Measurements from ENCODE around the gene POU2AF2. TPM values are rescaled to one million over a fixed set of nuclear protein-coding genes. Genes with fewer than 3 reads are reported as not detected.

POU2AF2 gene
- total RNA-seq, 2 experiments from 2014 or later: not detected

- peaks cover 26% of the 10 kb centered on the region for H3K27me3 Mint-ChIP-seq (ENCODE audit: low read depth)
- H3K4me3 Mint-ChIP-seq: no peak overlapping the region
- CTCF ChIA-PET: interaction anchor here (0.6 to 1.5 kb wide), 2 partner anchors 9 to 133 kb away, joined by 3 to 5 read pairs; no protein-coding TSS in a partner anchor
- no peak overlapping the region for H3K27ac Mint-ChIP-seq
- no peaks in the 10 kb centered on the region for H3K36me3 Mint-ChIP-seq (ENCODE audit: low read depth)
- H3K4me1 Mint-ChIP-seq (ENCODE audit: low read depth): peaks cover 2% of the 10 kb centered on the region
- intact Hi-C loops (cut with micrococcal nuclease): no loop called here
- peaks cover 1% of the 10 kb centered on the region for H3K9me3 Mint-ChIP-seq
- DNase-seq: no peak
Measured at GRCh38 chr11:111296196-111296595, 50.7 kb downstream of the POU2AF2 start.

GRCh38 chr11:111297696-111298095 lies 52.2 kb downstream of the POU2AF2 start:
- peaks cover 2% of the 10 kb centered on the region for H3K4me1 Mint-ChIP-seq (ENCODE audit: low read depth)
- DNase-seq: no peak
- peaks cover 26% of the 10 kb centered on the region for H3K27me3 Mint-ChIP-seq (ENCODE audit: low read depth)
- no peaks in the 10 kb centered on the region for H3K9me3 Mint-ChIP-seq
- intact Hi-C loops (cut with micrococcal nuclease): no loop called here
- H3K4me3 Mint-ChIP-seq: no peak overlapping the region
- H3K27ac Mint-ChIP-seq: no peak overlapping the region
- CTCF ChIA-PET: no interaction called here
- H3K36me3 Mint-ChIP-seq (ENCODE audit: low read depth): no peaks in the 10 kb centered on the region

- H3K4me3 Mint-ChIP-seq: no peak within 1 kb of the TSS
- peaks cover 26% of the 10 kb centered on the region for H3K27me3 Mint-ChIP-seq (ENCODE audit: low read depth)
- CTCF ChIA-PET: no interaction called here
- no peaks in the 10 kb centered on the region for H3K9me3 Mint-ChIP-seq
- peaks cover 2% of the 10 kb centered on the region for H3K4me1 Mint-ChIP-seq (ENCODE audit: low read depth)
- H3K27ac Mint-ChIP-seq: no peak within 1 kb of the TSS
- DNase-seq: no peak
- H3K36me3 Mint-ChIP-seq (ENCODE audit: low read depth): no peaks in the 10 kb centered on the region
- intact Hi-C loops (cut with micrococcal nuclease): no loop called here
Measured at GRCh38 chr11:111298413-111299100, 53.0 kb downstream of the POU2AF2 start, which contains the start of gene POU2AF3. Gene POU2AF3 (plus strand): TSS chr11:111298546. CDS start chr11:111298582, 36 bp downstream.

GRCh38 chr11:111299101-111300026 lies 53.8 kb downstream of the POU2AF2 start:
- H3K36me3 Mint-ChIP-seq (ENCODE audit: low read depth): no peaks in the 10 kb centered on the region
- peak overlapping the region; percentile 27 for H3K4me3 Mint-ChIP-seq
- CTCF ChIA-PET: no interaction called here
- no peaks in the 10 kb centered on the region for H3K9me3 Mint-ChIP-seq
- no peak overlapping the region for H3K27ac Mint-ChIP-seq
- H3K27me3 Mint-ChIP-seq (ENCODE audit: low read depth): peaks cover 26% of the 10 kb centered on the region
- H3K4me1 Mint-ChIP-seq (ENCODE audit: low read depth): peaks cover 2% of the 10 kb centered on the region
- DNase-seq: no peak
- intact Hi-C loops (cut with micrococcal nuclease): no loop called here

GRCh38 chr11:111300569-111300968 lies 55.0 kb downstream of the POU2AF2 start:
- Mint-ChIP-seq H3K9me3 (no peaks in the 10 kb centered on the region), H3K27ac (no peak overlapping the region), H3K4me3 (no peak overlapping the region), H3K36me3 (ENCODE audit: low read depth) (no peaks in the 10 kb centered on the region), H3K4me1 (ENCODE audit: low read depth) (peaks cover 2% of the 10 kb centered on the region), H3K27me3 (ENCODE audit: low read depth) (peaks cover 26% of the 10 kb centered on the region)
- CTCF ChIA-PET: interaction anchor here (1.2 kb wide), 1 partner anchor 128 kb away, joined by 3 read pairs; no protein-coding TSS in a partner anchor
- intact Hi-C loops (cut with micrococcal nuclease): no loop called here
- DNase-seq: no peak

- CTCF ChIA-PET: interaction anchor here (1.2 kb wide), 1 partner anchor 128 kb away, joined by 3 read pairs; no protein-coding TSS in a partner anchor
- Mint-ChIP-seq H3K9me3 (no peaks in the 10 kb centered on the region), H3K4me1 (ENCODE audit: low read depth) (peaks cover 2% of the 10 kb centered on the region), H3K27ac (no peak overlapping the region), H3K36me3 (ENCODE audit: low read depth) (no peaks in the 10 kb centered on the region), H3K27me3 (ENCODE audit: low read depth) (peaks cover 26% of the 10 kb centered on the region), H3K4me3 (no peak overlapping the region)
- intact Hi-C loops (cut with micrococcal nuclease): no loop called here
- DNase-seq: no peak
Measured at GRCh38 chr11:111301004-111301841, 55.7 kb downstream of the POU2AF2 start.

GRCh38 chr11:111301842-111302118 lies 56.3 kb downstream of the POU2AF2 start:
- H3K4me3 Mint-ChIP-seq: no peak overlapping the region
- peaks cover 28% of the 10 kb centered on the region for H3K27me3 Mint-ChIP-seq (ENCODE audit: low read depth)
- H3K4me1 Mint-ChIP-seq (ENCODE audit: low read depth): peaks cover 2% of the 10 kb centered on the region
- H3K36me3 Mint-ChIP-seq (ENCODE audit: low read depth): no peaks in the 10 kb centered on the region
- no peak for DNase-seq
- intact Hi-C loops (cut with micrococcal nuclease): no loop called here
- no peak overlapping the region for H3K27ac Mint-ChIP-seq
- CTCF ChIA-PET: interaction anchor here (1.2 kb wide), 1 partner anchor 127 kb away, joined by 3 read pairs; no protein-coding TSS in a partner anchor
- no peaks in the 10 kb centered on the region for H3K9me3 Mint-ChIP-seq

GRCh38 chr11:111302298-111302697 lies 56.8 kb downstream of the POU2AF2 start:
- CTCF ChIA-PET: no interaction called here
- H3K27me3 Mint-ChIP-seq (ENCODE audit: low read depth): peaks cover 27% of the 10 kb centered on the region
- peaks cover 2% of the 10 kb centered on the region for H3K4me1 Mint-ChIP-seq (ENCODE audit: low read depth)
- DNase-seq: no peak
- H3K36me3 Mint-ChIP-seq (ENCODE audit: low read depth): no peaks in the 10 kb centered on the region
- intact Hi-C loops (cut with micrococcal nuclease): no loop called here
- no peak overlapping the region for H3K27ac Mint-ChIP-seq
- H3K4me3 Mint-ChIP-seq: no peak overlapping the region
- H3K9me3 Mint-ChIP-seq: no peaks in the 10 kb centered on the region

GRCh38 chr11:111303461-111303860 lies 57.9 kb downstream of the POU2AF2 start:
- H3K4me3 Mint-ChIP-seq: no peak overlapping the region
- DNase-seq: no peak
- no peaks in the 10 kb centered on the region for H3K36me3 Mint-ChIP-seq (ENCODE audit: low read depth)
- no peaks in the 10 kb centered on the region for H3K4me1 Mint-ChIP-seq (ENCODE audit: low read depth)
- H3K9me3 Mint-ChIP-seq: no peaks in the 10 kb centered on the region
- peaks cover 24% of the 10 kb centered on the region for H3K27me3 Mint-ChIP-seq (ENCODE audit: low read depth)
- CTCF ChIA-PET: interaction anchor here (0.6 kb wide), 1 partner anchor 179 kb away, joined by 3 read pairs; no protein-coding TSS in a partner anchor
- H3K27ac Mint-ChIP-seq: no peak overlapping the region
- intact Hi-C loops (cut with micrococcal nuclease): no loop called here

GRCh38 chr11:111305162-111305802 lies 59.8 kb downstream of the POU2AF2 start:
- no peak overlapping the region for H3K4me3 Mint-ChIP-seq
- CTCF ChIA-PET: interaction anchor here (0.6 kb wide), 1 partner anchor 9 kb away, joined by 3 read pairs; no protein-coding TSS in a partner anchor
- no peaks in the 10 kb centered on the region for H3K4me1 Mint-ChIP-seq (ENCODE audit: low read depth)
- intact Hi-C loops (cut with micrococcal nuclease): no loop called here
- peaks cover 17% of the 10 kb centered on the region for H3K27me3 Mint-ChIP-seq (ENCODE audit: low read depth)
- no peak overlapping the region for H3K27ac Mint-ChIP-seq
- no peaks in the 10 kb centered on the region for H3K9me3 Mint-ChIP-seq
- DNase-seq: no peak
- no peaks in the 10 kb centered on the region for H3K36me3 Mint-ChIP-seq (ENCODE audit: low read depth)

GRCh38 chr11:111305876-111306275 lies 60.4 kb downstream of the POU2AF2 start:
- H3K9me3 Mint-ChIP-seq: no peaks in the 10 kb centered on the region
- no peak overlapping the region for H3K4me3 Mint-ChIP-seq
- H3K27me3 Mint-ChIP-seq (ENCODE audit: low read depth): peaks cover 12% of the 10 kb centered on the region
- CTCF ChIA-PET: no interaction called here
- H3K27ac Mint-ChIP-seq: no peak overlapping the region
- H3K4me1 Mint-ChIP-seq (ENCODE audit: low read depth): no peaks in the 10 kb centered on the region
- DNase-seq: no peak
- intact Hi-C loops (cut with micrococcal nuclease): no loop called here
- H3K36me3 Mint-ChIP-seq (ENCODE audit: low read depth): no peaks in the 10 kb centered on the region

Data from activated naive CD4-positive, alpha-beta T cell treated with anti-CD3 and anti-CD28 coated beads for 36 hours (primary cell).